Smooth muscle cell (in vitro differentiated cells): ENCODE measurements around the gene NME3. TPM values are rescaled to one million over a fixed set of nuclear protein-coding genes. Genes with fewer than 3 reads are reported as not detected.
A peak's percentile ranks its signal among the peaks of the same experiment; 100 is the strongest.

Experiments
- DNase-seq: peaks from one replicate; lab custom pipeline; 2025; ENCODE audit not compliant: unreplicated experiment; lab: John Stamatoyannopoulos, UW
- H2AFZ ChIP-seq: fragments of 200-600 bp; sonication (generic); 2 replicates; pipeline ENCODE4 v1.6.0; 2016; ENCODE audit warnings: antibody characterized with exemption, low read depth, mild to moderate bottlenecking
- H3F3A ChIP-seq: fragments of 200-600 bp; sonication (generic); 2 replicates; pipeline ENCODE4 v1.6.0; 2017; ENCODE audit warnings: antibody characterized with exemption, low read depth
- H3K27ac ChIP-seq: fragments of 200-600 bp; sonication (generic); 2 replicates; pipeline ENCODE4 v1.5.1; 2016; ENCODE audit warnings: low read depth, mild to moderate bottlenecking
- H3K27me3 ChIP-seq: fragments of 200-600 bp; sonication (generic); 2 replicates; pipeline ENCODE4 v1.6.1; 2016; ENCODE audit warnings: low read depth, mild to moderate bottlenecking
- H3K36me3 ChIP-seq: fragments of 200-600 bp; sonication (generic); 2 replicates; pipeline ENCODE4 v1.5.1; 2016; ENCODE audit warnings: low read depth
- H3K4me1 ChIP-seq: fragments of 200-600 bp; sonication (generic); 2 replicates; pipeline ENCODE4 v1.5.1; 2016; ENCODE audit warnings: low read depth
- H3K4me2 ChIP-seq: fragments of 200-600 bp; sonication (generic); 2 replicates; pipeline ENCODE4 v1.6.0; 2016; ENCODE audit warnings: mild to moderate bottlenecking
- H3K4me3 ChIP-seq: fragments of 200-600 bp; sonication (generic); 2 replicates; pipeline ENCODE4 v1.5.1; 2016; ENCODE audit warnings: mild to moderate bottlenecking
- H3K79me2 ChIP-seq: fragments of 200-600 bp; sonication (generic); 2 replicates; pipeline ENCODE4 v1.6.0; 2016; ENCODE audit warnings: low read depth, mild to moderate bottlenecking
- H3K9ac ChIP-seq: fragments of 200-600 bp; sonication (generic); 2 replicates; pipeline ENCODE4 v1.6.0; 2016; ENCODE audit warnings: low read depth
- H3K9me3 ChIP-seq: fragments of 200-600 bp; sonication (generic); replicated peaks from 2 replicates; pipeline ENCODE4 v1.5.1; 2016; ENCODE audit warnings: low read depth
- H4K20me1 ChIP-seq: fragments of 200-600 bp; sonication (generic); 2 replicates; pipeline ENCODE4 v1.6.0; 2016; ENCODE audit warnings: low read depth
- WGBS: methylation state at CpG from one replicate; pipeline ENCODE4 v1.1.7; 2016; ENCODE audit warnings: low lambda C conversion rate; 5-methylcytosine and 5-hydroxymethylcytosine counted together
- polyA plus RNA-seq: library from polyadenylated mRNA; unstranded; fragments of >200 nt; fragmentation: Nextera tagmentation; extraction: Ambion mirVana; gene quantifications from 2 replicates; pipeline ENCODE4 v1.2.1, GENCODE V29; 2016
- total RNA-seq: library from RNA; depleted of rRNA; stranded (reverse); fragments of >200 nt; gene quantifications from 2 replicates; pipeline ENCODE4 v1.2.3, GENCODE V29; 2014
- TF ChIP-seq, protein P1 (sequence below): fragments of 200-600 bp; sonication (generic); IDR thresholded peaks from 2 replicates; pipeline ENCODE4 v1.5.1; 2017; ENCODE audit warnings: borderline replicate concordance, mild to moderate bottlenecking, antibody characterized with exemption; ENCODE audit not compliant: insufficient read depth, poor library complexity, severe bottlenecking

The NME3 gene
- total and polyA plus RNA-seq, 2 experiments from 2014 or later: 56.7 to 85.4 TPM

DNA sequence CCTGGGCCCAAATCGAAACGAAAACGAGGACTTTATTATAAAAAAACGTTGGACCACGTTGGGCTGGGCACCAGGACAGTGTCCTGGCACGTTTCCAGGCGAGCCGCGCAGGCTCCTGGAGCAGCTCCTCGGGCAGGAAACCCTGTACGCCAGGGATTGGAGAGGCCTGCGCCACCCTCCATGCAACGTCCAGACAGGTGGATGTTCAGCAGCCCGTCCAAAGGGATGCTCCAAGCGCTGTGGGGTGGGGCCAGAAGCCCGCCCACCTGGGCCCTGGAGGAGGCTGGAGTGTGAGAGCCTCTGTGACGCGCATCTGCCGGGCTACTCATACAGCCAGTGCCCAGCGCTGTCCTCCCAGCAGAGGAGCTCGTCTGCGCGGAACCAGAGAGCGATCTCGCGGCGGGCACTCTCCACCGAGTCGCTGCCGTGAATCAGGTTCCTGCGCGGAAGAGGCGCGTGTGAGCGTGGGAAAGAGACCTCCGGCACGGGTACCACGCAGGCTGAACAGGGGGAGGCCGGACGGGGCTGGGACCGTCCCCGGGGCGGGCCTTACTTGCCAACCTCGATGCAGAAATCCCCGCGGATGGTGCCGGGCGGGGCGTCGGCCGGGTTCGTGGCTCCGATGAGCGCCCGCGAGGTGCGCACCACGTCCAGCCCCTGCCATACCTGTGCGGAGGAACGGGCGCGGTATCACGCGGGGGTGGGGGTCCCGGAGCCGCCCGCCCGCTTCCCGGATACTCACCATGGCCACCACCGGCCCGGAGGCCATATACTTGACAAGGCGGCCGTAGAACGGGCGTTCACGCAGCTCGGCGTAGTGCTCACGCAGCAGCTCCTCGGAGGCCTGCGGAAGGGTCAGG, 785 bp downstream of the NME3 start:
- H3K9ac ChIP-seq: peak overlapping the region; percentile 54
- peak; percentile 22 for DNase-seq
- H2AFZ ChIP-seq: no peak overlapping the region

DNA sequence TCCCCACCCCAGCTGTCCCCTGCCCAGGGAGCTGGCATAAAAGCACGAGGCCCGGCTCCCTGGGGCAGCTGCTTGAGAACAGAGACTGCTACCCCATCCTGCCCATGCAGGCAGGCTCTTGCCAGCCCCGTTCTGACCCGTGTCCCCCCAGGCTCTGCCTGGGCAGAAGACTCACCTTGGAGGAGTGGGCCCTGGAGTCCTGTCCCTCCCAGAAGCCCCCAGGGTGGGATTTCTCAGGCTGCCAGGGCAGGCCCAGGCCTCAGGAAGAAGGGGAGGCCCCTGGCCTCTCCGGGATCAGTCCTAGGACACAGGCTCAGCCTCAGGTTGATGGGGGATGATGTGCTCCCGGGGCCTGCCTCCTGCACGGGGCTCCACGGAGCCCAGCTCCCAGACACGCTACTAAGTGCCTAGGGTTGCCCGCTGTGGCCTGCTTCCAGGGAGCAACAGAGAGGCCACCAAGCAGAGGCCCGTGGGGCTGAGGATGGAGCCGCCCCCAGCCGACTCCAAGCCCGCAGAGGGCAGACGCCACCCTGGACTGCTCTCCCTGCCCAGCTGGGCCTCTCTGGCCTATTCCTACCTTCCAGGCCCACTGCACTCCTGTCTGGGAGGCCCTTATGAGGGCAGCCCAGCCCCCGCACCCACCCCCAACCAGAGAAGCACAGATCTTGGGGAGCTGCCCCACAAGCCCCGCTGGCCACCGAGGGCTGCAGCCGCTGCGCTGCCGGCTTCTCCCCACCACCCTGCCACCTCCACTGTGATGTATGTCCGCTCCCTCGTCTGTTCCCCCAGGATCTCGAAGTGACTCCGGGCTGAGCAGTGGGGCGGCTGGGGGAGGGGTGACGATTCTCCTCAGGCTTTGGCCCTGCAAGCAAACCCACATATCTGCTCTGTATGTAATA, 1.7 kb downstream of the NME3 start:
- no peak for DNase-seq
- Histone ChIP-seq H3K79me2 (peaks cover 17% of the 10 kb centered on the region), H3K9ac (no peak overlapping the region), H3K4me2 (peak overlapping the region; percentile 100), H3K36me3 (no peaks in the 10 kb centered on the region), H3K4me3 (peak overlapping the region; percentile 83), H4K20me1 (peaks cover 23% of the 10 kb centered on the region), H3K4me1 (peaks cover 20% of the 10 kb centered on the region), H3K27ac (peak overlapping the region; percentile 15), H3K27me3 (no peaks in the 10 kb centered on the region), H3F3A (peaks cover 8% of the 10 kb centered on the region), H2AFZ (no peak overlapping the region), H3K9me3 (no peaks in the 10 kb centered on the region)
- WGBS: 92% methylated on average over 27 of the region's 27 CpGs
- TF ChIP-seq, protein P1, sequence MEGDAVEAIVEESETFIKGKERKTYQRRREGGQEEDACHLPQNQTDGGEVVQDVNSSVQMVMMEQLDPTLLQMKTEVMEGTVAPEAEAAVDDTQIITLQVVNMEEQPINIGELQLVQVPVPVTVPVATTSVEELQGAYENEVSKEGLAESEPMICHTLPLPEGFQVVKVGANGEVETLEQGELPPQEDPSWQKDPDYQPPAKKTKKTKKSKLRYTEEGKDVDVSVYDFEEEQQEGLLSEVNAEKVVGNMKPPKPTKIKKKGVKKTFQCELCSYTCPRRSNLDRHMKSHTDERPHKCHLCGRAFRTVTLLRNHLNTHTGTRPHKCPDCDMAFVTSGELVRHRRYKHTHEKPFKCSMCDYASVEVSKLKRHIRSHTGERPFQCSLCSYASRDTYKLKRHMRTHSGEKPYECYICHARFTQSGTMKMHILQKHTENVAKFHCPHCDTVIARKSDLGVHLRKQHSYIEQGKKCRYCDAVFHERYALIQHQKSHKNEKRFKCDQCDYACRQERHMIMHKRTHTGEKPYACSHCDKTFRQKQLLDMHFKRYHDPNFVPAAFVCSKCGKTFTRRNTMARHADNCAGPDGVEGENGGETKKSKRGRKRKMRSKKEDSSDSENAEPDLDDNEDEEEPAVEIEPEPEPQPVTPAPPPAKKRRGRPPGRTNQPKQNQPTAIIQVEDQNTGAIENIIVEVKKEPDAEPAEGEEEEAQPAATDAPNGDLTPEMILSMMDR: no peak

More for the DNA sequence above, 785 bp downstream of the NME3 start:
- 17% methylated on average over 73 of the region's 81 CpGs for WGBS
- Histone ChIP-seq H4K20me1 (peaks cover 23% of the 10 kb centered on the region), H3K27ac (peak overlapping the region; percentile 27), H3K27me3 (no peaks in the 10 kb centered on the region), H3K4me3 (peak overlapping the region; percentile 83), H3K4me1 (peaks cover 20% of the 10 kb centered on the region), H3K79me2 (peaks cover 24% of the 10 kb centered on the region), H3K4me2 (peak overlapping the region; percentile 100), H3F3A (peaks cover 8% of the 10 kb centered on the region), H3K36me3 (no peaks in the 10 kb centered on the region), H3K9me3 (no peaks in the 10 kb centered on the region)
- TF ChIP-seq, protein P1: no peak

DNA sequence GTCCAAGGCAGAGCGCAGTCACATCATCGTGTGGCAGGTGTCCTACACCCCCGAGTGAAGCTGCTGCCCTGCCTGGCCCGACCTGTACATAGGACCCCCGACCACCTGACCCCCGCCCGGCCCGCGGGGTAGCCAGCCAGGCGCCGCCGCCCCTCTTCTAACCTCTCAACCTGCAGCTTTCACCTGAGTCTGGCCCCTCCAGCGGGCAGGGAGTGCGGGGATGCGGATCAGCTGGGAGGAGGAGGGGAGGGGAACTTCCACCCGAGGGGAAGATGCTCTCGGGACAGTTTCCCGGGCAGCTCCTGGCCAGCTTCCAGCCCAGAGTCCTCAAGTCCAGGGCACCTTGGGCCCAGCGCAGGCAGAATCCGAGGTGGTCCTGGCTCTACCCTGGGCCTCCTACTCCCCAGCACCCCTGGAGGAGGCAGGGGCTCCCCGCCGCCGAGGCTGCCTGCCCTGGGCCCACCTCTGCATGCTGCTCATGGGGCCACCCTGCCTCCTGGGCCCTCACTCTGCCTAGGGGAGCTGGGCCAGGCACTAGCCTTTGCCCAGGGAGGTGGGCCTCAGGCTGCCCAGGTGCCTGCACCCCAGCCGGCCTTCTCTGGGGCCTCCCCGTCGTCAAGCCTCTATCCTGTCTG, 2.5 kb downstream of the NME3 start:
- Histone ChIP-seq H3K27ac (peak overlapping the region; percentile 15), H3K36me3 (no peaks in the 10 kb centered on the region), H3K79me2 (peaks cover 9% of the 10 kb centered on the region), H3K4me2 (no peak overlapping the region), H3K4me3 (no peak overlapping the region), H3K9ac (no peak overlapping the region), H2AFZ (no peak overlapping the region), H3K27me3 (no peaks in the 10 kb centered on the region), H3K9me3 (no peaks in the 10 kb centered on the region), H3F3A (peaks cover 8% of the 10 kb centered on the region), H3K4me1 (peaks cover 15% of the 10 kb centered on the region), H4K20me1 (peaks cover 16% of the 10 kb centered on the region)
- DNase-seq: no peak
- TF ChIP-seq, protein P1: no peak
- 87% methylated on average over 16 of the region's 26 CpGs for WGBS
